ENCODE measurements around the gene SAC3D1. TPM values are rescaled to one million over a fixed set of nuclear protein-coding genes. Genes with fewer than 3 reads are reported as not detected.

SAC3D1 gene
- total and polyA plus RNA-seq, 2 of the 4 experiments (the other 2 are of a cell fraction): 2.9 to 13.2 TPM

- no peak overlapping the region for H2AFZ ChIP-seq (replicated peaks; ENCODE audit: low read length, poor library complexity)
These were observed 4.1 kb upstream of the SAC3D1 start for GRCh38 chr11:65036931-65037330.

More at GRCh38 chr11:65036931-65037330, 4.1 kb upstream of the SAC3D1 start:
- DNase-seq: no peak
- Histone ChIP-seq H3K4me2 (ENCODE audit: low read depth, low read length) (no peak overlapping the region), H3K9me3 (ENCODE audit: control insufficient read depth, insufficient read depth, low read length) (no peaks in the 10 kb centered on the region), H2AK5ac (ENCODE audit: low read depth, low read length) (no peak overlapping the region), H3K4me3 (ENCODE audit: insufficient read depth, low read depth, low read length) (no peak overlapping the region), H3K23ac (ENCODE audit: low read depth, low read length) (no peak overlapping the region), H3K27ac (ENCODE audit: insufficient read depth, low read length) (no peak overlapping the region), H4K20me1 (ENCODE audit: insufficient read depth, low read length) (no peaks in the 10 kb centered on the region), H2BK5ac (ENCODE audit: low read depth, low read length, poor library complexity, severe bottlenecking) (no peak overlapping the region), H3K27me3 (ENCODE audit: control insufficient read depth, insufficient read depth, low read length) (no peaks in the 10 kb centered on the region), H2BK20ac (ENCODE audit: low read depth, low read length) (no peak overlapping the region), H3K36me3 (ENCODE audit: control insufficient read depth, insufficient read depth, low read length) (peaks cover 24% of the 10 kb centered on the region; the same call in 1 of the 2 replicates), H4K91ac (ENCODE audit: insufficient read depth, low read depth, low read length) (no peak overlapping the region), H3K18ac (ENCODE audit: low read depth, low read length) (no peak overlapping the region), H2BK15ac (ENCODE audit: low read depth, low read length) (no peak overlapping the region), H3K14ac (replicated peaks; ENCODE audit: low read depth, low read length) (no peak overlapping the region), H4K8ac (ENCODE audit: low read depth in 2 of 2, low read length in 2 of 2) (no peak overlapping the region), H4K5ac (ENCODE audit: low read depth, low read length) (no peak overlapping the region), H3K4ac (ENCODE audit: low read depth, low read length) (no peak overlapping the region), H3K9ac (ENCODE audit: low read depth, low read length) (no peak overlapping the region), H3K4me1 (ENCODE audit: control insufficient read depth, insufficient read depth, low read length) (no peaks in the 10 kb centered on the region), H3K9me1 (ENCODE audit: insufficient read depth, low read length) (no peaks in the 10 kb centered on the region), H3K79me1 (ENCODE audit: low read depth in 1 of 2, low read length in 2 of 2) (peaks cover 3 to 4% of the 10 kb centered on the region in 2 experiments; a peak in 3 of 4 replicates), H3K56ac (ENCODE audit: extremely low read depth, insufficient read depth, low read length) (no peak overlapping the region), H2BK120ac (ENCODE audit: low read depth, low read length) (no peak overlapping the region), H2AK9ac (replicated peaks; ENCODE audit: low read depth, low read length, poor library complexity) (no peak overlapping the region)
- POLR2A ChIA-PET (ENCODE audit: unreplicated experiment): no interaction called here
- no peak for ATAC-seq (ENCODE audit: low read depth)
- intact Hi-C loops (cut with micrococcal nuclease) (no loop called here), dilution Hi-C loops (cut with HindIII; ENCODE audit: low sequenced_read_pairs, unreplicated experiment) (no loop called here), in situ Hi-C loops (cut with MboI; ENCODE audit: low sequenced_read_pairs) (no loop called here)
- no CpG with 5 or more reads among the region's 6 CpGs for WGBS, 2 experiments (ENCODE audit: extremely low coverage in 2 of 2, insufficient read length in 1 of 2)
- BruUV-seq (replicated peaks): no TSS peak
- TF ChIP-seq MAZ (IDR thresholded peaks at IDR 0.05; ENCODE audit: borderline replicate concordance, low read depth, low read length): no peak
- CTCF ChIA-PET: interaction anchor here (0.6 kb wide), 1 partner anchor 14 kb away, joined by 3 read pairs; no protein-coding TSS in a partner anchor
